WTC11 (cell line): Measurements from ENCODE around the gene EIF2A. TPM values are rescaled to one million over a fixed set of nuclear protein-coding genes. Genes with fewer than 3 reads are reported as not detected.

ENCODE experiments used
- JAZF1 ChIP-seq: fragments of 250-450 bp; sonication (Bioruptor Pico); IDR thresholded peaks from 2 replicates; pipeline ENCODE4 v1.9.0; 2021; ENCODE audit warnings: moderate library complexity, mild to moderate bottlenecking, inconsistent platforms
- KAT7 ChIP-seq: sonication (generic); formaldehyde crosslinking; IDR thresholded peaks from 2 replicates; pipeline ENCODE4 v1.8.1; 2023; ENCODE audit warnings: missing genetic modification reagents, mild to moderate bottlenecking, borderline replicate concordance
- NFATC4 ChIP-seq: fragments of 250-450 bp; sonication (Bioruptor Pico); IDR thresholded peaks from 2 replicates; pipeline ENCODE4 v1.9.0; 2021; ENCODE audit warnings: mild to moderate bottlenecking
- NFE2L1 ChIP-seq: sonication (generic); formaldehyde crosslinking; IDR thresholded peaks from 2 replicates; pipeline ENCODE4 v1.8.1; 2023; ENCODE audit warnings: missing genetic modification reagents
- NR1H2 ChIP-seq: sonication (generic); formaldehyde crosslinking; IDR thresholded peaks from 2 replicates; pipeline ENCODE4 v1.9.0; 2021; ENCODE audit warnings: mild to moderate bottlenecking, moderate library complexity, missing genetic modification reagents
- SMAD4 ChIP-seq: sonication (generic); formaldehyde crosslinking; IDR thresholded peaks from 2 replicates; pipeline ENCODE4 v1.8.0; 2022; ENCODE audit warnings: mild to moderate bottlenecking, missing genetic modification reagents
- SOX15 ChIP-seq: fragments of 250-450 bp; sonication (Bioruptor Pico); IDR thresholded peaks from 2 replicates; pipeline ENCODE4 v1.9.0; 2021; ENCODE audit warnings: mild to moderate bottlenecking
- TEAD1 ChIP-seq: sonication (generic); formaldehyde crosslinking; IDR thresholded peaks from 2 replicates; pipeline ENCODE4 v1.8.0; 2022; ENCODE audit warnings: mild to moderate bottlenecking, missing genetic modification reagents
- ZNF138 ChIP-seq: sonication (generic); formaldehyde crosslinking; conservative IDR thresholded peaks from 2 replicates; pipeline ENCODE4 v1.8.1; 2022; ENCODE audit warnings: mild to moderate bottlenecking, moderate library complexity, missing genetic modification reagents
- ZNF219 ChIP-seq: sonication (generic); formaldehyde crosslinking; IDR thresholded peaks from 2 replicates; pipeline ENCODE4 v1.8.0; 2023; ENCODE audit warnings: missing genetic modification reagents, mild to moderate bottlenecking, borderline replicate concordance
- ZNF232 ChIP-seq: sonication (generic); formaldehyde crosslinking; IDR thresholded peaks from 2 replicates; pipeline ENCODE4 v1.8.0; 2022; ENCODE audit warnings: mild to moderate bottlenecking, missing genetic modification reagents
- total RNA-seq: library from RNA; stranded (reverse); gene quantifications from 3 replicates; pipeline ENCODE4 v1.2.3, GENCODE V29; 2021
- TF ChIP-seq, protein P1 (sequence below): fragments of 250-450 bp; sonication (Bioruptor Pico); IDR thresholded peaks from 2 replicates; pipeline ENCODE4 v1.9.0; 2021; ENCODE audit warnings: mild to moderate bottlenecking
- TF ChIP-seq, protein P2 (sequence below): sonication (generic); formaldehyde crosslinking; IDR thresholded peaks from 2 replicates; pipeline ENCODE4 v1.8.1; 2022; ENCODE audit warnings: low read depth, mild to moderate bottlenecking, moderate library complexity, missing genetic modification reagents, borderline replicate concordance
- TF ChIP-seq, protein P3 (sequence below): sonication (generic); formaldehyde crosslinking; IDR thresholded peaks from 2 replicates; pipeline ENCODE4 v1.8.1; 2023; ENCODE audit warnings: mild to moderate bottlenecking, moderate library complexity, missing genetic modification reagents
- TF ChIP-seq, protein P4 (sequence below): sonication (generic); formaldehyde crosslinking; IDR thresholded peaks from 2 replicates; pipeline ENCODE4 v1.8.1; 2022; ENCODE audit warnings: mild to moderate bottlenecking, moderate library complexity, missing genetic modification reagents
- TF ChIP-seq, protein P5 (sequence below): sonication (generic); formaldehyde crosslinking; IDR thresholded peaks from 2 replicates; pipeline ENCODE4 v1.8.0; 2022; ENCODE audit warnings: mild to moderate bottlenecking, missing genetic modification reagents
- TF ChIP-seq, protein P6 (sequence below): sonication (generic); formaldehyde crosslinking; IDR thresholded peaks from 2 replicates; pipeline ENCODE4 v1.8.1; 2022; ENCODE audit warnings: missing genetic modification reagents, borderline replicate concordance

Gene EIF2A
- total RNA-seq, 1 experiment from 2014 or later: 88.4 TPM

DNA sequence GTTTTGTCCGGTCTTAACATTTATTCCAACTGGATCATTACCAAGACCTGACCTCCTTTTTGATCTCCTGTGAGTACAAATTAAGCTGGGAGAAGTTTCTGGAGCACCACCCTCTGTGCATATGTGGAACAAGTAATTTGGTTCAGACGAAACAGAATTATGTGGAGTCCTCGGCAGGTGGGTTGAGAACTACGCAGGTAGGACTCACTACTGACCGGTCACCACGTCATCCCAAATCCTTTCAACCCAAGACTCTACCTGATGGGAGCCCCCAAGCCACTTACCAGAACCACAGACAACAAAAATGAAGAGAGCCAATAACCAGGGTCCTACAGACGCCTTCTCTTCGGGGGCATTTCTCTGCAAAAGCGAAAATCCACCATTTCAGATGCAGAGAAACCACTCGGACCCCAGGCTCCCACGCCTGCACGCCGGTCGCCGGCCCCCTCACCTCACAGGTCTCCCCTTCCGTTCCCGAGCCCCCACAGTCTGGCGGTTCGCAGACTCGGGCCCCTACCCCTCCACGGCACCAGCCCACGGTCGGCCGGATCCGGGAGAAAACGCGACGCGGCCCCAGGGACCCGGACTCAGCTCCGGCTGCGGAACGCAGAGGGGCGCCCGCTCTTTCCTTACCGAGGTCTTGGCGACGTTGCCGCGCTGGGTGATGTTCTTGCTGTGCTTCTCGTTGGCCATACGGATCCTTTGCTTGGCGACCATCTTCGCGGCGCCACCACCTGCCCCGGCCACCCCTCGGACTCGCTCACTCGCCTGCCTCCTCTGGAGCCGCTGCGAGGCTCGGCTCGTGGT, 965 bp upstream of the EIF2A start (continued):
- TF ChIP-seq, protein P1, sequence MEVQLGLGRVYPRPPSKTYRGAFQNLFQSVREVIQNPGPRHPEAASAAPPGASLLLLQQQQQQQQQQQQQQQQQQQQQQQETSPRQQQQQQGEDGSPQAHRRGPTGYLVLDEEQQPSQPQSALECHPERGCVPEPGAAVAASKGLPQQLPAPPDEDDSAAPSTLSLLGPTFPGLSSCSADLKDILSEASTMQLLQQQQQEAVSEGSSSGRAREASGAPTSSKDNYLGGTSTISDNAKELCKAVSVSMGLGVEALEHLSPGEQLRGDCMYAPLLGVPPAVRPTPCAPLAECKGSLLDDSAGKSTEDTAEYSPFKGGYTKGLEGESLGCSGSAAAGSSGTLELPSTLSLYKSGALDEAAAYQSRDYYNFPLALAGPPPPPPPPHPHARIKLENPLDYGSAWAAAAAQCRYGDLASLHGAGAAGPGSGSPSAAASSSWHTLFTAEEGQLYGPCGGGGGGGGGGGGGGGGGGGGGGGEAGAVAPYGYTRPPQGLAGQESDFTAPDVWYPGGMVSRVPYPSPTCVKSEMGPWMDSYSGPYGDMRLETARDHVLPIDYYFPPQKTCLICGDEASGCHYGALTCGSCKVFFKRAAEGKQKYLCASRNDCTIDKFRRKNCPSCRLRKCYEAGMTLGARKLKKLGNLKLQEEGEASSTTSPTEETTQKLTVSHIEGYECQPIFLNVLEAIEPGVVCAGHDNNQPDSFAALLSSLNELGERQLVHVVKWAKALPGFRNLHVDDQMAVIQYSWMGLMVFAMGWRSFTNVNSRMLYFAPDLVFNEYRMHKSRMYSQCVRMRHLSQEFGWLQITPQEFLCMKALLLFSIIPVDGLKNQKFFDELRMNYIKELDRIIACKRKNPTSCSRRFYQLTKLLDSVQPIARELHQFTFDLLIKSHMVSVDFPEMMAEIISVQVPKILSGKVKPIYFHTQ (CRISPR knock-in tag): no peak
- no peak for TF ChIP-seq SOX15 (CRISPR knock-in tag)
- TF ChIP-seq, protein P2, sequence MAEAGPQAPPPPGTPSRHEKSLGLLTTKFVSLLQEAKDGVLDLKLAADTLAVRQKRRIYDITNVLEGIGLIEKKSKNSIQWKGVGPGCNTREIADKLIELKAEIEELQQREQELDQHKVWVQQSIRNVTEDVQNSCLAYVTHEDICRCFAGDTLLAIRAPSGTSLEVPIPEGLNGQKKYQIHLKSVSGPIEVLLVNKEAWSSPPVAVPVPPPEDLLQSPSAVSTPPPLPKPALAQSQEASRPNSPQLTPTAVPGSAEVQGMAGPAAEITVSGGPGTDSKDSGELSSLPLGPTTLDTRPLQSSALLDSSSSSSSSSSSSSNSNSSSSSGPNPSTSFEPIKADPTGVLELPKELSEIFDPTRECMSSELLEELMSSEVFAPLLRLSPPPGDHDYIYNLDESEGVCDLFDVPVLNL (CRISPR knock-in tag): no peak
- TF ChIP-seq, protein P3, sequence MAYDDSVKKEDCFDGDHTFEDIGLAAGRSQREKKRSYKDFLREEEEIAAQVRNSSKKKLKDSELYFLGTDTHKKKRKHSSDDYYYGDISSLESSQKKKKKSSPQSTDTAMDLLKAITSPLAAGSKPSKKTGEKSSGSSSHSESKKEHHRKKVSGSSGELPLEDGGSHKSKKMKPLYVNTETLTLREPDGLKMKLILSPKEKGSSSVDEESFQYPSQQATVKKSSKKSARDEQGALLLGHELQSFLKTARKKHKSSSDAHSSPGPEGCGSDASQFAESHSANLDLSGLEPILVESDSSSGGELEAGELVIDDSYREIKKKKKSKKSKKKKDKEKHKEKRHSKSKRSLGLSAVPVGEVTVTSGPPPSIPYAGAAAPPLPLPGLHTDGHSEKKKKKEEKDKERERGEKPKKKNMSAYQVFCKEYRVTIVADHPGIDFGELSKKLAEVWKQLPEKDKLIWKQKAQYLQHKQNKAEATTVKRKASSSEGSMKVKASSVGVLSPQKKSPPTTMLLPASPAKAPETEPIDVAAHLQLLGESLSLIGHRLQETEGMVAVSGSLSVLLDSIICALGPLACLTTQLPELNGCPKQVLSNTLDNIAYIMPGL (CRISPR knock-in tag): peak; percentile 97; the same call in 1 of the 2 replicates
- TF ChIP-seq, protein P4, sequence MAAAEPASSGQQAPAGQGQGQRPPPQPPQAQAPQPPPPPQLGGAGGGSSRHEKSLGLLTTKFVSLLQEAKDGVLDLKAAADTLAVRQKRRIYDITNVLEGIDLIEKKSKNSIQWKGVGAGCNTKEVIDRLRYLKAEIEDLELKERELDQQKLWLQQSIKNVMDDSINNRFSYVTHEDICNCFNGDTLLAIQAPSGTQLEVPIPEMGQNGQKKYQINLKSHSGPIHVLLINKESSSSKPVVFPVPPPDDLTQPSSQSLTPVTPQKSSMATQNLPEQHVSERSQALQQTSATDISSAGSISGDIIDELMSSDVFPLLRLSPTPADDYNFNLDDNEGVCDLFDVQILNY: no peak
- TF ChIP-seq, protein P5, sequence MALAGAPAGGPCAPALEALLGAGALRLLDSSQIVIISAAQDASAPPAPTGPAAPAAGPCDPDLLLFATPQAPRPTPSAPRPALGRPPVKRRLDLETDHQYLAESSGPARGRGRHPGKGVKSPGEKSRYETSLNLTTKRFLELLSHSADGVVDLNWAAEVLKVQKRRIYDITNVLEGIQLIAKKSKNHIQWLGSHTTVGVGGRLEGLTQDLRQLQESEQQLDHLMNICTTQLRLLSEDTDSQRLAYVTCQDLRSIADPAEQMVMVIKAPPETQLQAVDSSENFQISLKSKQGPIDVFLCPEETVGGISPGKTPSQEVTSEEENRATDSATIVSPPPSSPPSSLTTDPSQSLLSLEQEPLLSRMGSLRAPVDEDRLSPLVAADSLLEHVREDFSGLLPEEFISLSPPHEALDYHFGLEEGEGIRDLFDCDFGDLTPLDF (CRISPR knock-in tag): no peak
- 0 out of 2 replicates have a peak, but pooled peaks have one; percentile 27 for TF ChIP-seq NFATC4 (CRISPR knock-in tag)
- no peak for TF ChIP-seq TEAD1
- TF ChIP-seq NR1H2 (CRISPR knock-in tag): no peak
- TF ChIP-seq ZNF138 (CRISPR knock-in tag): peak; percentile 93; the same call in 1 of the 2 replicates
- 0 out of 2 replicates have a peak, but pooled peaks have one; percentile 36 for TF ChIP-seq KAT7 (CRISPR knock-in tag)
- no peak for TF ChIP-seq NFE2L1
- TF ChIP-seq, protein P6, sequence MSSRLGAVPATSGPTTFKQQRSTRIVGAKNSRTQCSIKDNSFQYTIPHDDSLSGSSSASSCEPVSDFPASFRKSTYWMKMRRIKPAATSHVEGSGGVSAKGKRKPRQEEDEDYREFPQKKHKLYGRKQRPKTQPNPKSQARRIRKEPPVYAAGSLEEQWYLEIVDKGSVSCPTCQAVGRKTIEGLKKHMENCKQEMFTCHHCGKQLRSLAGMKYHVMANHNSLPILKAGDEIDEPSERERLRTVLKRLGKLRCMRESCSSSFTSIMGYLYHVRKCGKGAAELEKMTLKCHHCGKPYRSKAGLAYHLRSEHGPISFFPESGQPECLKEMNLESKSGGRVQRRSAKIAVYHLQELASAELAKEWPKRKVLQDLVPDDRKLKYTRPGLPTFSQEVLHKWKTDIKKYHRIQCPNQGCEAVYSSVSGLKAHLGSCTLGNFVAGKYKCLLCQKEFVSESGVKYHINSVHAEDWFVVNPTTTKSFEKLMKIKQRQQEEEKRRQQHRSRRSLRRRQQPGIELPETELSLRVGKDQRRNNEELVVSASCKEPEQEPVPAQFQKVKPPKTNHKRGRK (CRISPR knock-in tag): no peak
- TF ChIP-seq JAZF1 (CRISPR knock-in tag): no peak
- peak; percentile 61; the same call in 1 of the 2 replicates for TF ChIP-seq ZNF232 (CRISPR knock-in tag)
- TF ChIP-seq SMAD4: no peak; the same call in 1 of the 2 replicates
- no peak for TF ChIP-seq ZNF219
